Measurements from ENCODE around the gene CNTN6.

CNTN6 gene

GRCh38 chr3:1092771-1093170 is at the start of gene CNTN6:
Gene CNTN6 (plus strand): TSS chr3:1093024. CDS start chr3:1148009, 54,985 bp downstream.
- no peak for DNase-seq

- DNase-seq = no peak
These were observed 44.3 kb upstream of the CNTN6 start for GRCh38 chr3:1048558-1048957.

- DNase-seq = no peak
These were observed 37.0 kb upstream of the CNTN6 start for GRCh38 chr3:1055870-1056269.

DNA sequence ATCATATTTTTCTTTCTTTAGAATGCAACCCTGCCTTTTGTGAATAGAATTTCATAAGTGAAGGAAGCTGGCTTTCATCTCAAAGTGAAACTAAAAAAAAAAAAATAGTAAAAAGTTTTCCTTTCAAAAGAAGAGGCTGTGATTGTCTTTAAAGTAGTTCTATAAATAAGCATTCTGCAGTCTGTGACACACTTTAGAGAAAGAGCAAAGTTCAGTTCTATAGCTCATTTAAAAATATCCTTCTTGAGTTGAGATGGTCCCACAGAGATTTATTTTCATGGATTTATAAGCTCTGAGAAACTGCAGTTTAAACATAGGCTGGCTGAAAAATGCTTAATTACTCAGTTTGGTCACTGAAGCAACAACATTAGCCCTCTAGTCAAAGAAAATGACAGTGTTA is 36.1 kb upstream of the CNTN6 start:
- no peak for DNase-seq

DNA sequence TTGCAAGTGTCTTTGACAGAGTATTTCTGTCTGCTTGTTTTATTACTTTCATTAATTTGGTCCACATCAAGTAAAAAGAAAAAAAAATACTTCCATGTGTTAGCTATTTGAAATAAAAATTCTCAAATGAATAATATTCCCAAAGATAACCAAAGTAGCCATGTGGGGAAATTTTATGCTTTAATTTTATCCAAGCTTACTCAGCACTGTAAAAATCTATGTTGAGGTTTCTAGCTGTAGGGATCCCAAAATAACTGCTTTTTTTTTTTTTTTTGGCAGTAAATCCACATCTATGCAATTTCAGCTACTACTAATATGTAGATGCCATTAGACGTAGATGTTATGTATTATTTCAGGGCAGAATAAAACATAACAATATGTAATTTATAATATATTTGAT is 35.4 kb upstream of the CNTN6 start:
- no peak for DNase-seq

DNA sequence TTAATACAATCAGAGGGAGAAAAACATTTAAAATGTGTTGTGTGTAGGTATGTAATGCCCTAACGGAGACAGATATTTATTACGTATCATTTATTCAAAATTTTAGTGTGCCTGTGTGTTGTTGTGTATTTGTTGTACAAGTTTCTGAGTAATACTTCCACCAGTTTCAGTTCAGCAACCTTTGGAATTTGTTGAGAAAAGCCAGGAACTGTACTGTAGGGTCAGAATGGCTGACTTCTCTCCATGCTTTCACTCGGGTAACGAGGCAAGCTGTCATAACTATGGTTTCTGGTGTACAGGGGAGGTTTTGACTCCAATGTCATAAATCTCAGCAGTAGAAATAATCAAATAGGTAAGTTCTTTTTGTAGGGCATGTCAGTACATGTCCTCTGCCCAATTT is 23.8 kb upstream of the CNTN6 start:
- no peak for DNase-seq

DNA sequence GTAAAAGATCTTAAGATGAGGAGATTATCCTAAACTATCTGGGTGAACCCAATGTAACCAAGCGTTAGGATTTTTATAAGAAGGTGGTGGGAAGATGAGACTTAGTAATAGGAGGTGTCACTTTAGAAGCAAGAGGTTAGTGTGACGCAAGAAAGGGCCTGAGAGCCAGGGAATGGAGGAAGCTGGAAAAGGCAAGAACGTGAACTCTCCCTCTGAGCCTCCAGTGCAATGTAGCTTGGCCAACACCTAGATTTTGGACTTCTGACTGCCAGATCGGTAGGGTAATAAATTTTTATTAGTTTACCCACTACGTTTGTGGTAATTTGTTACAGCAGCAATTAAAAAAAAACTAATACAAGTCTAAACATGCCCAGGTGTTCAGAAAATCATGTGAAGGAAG is 20.8 kb upstream of the CNTN6 start:
- no peak for DNase-seq

GRCh38 chr3:1079662-1080061 is 13.2 kb upstream of the CNTN6 start:
- no peak for DNase-seq

- DNase-seq = no peak
These were observed 10.7 kb upstream of the CNTN6 start for GRCh38 chr3:1082108-1082507.

GRCh38 chr3:1087066-1087560 is 5.7 kb upstream of the CNTN6 start:
- DNase-seq = no peak

GRCh38 chr3:1088503-1088902 is 4.3 kb upstream of the CNTN6 start:
- no peak for DNase-seq

DNA sequence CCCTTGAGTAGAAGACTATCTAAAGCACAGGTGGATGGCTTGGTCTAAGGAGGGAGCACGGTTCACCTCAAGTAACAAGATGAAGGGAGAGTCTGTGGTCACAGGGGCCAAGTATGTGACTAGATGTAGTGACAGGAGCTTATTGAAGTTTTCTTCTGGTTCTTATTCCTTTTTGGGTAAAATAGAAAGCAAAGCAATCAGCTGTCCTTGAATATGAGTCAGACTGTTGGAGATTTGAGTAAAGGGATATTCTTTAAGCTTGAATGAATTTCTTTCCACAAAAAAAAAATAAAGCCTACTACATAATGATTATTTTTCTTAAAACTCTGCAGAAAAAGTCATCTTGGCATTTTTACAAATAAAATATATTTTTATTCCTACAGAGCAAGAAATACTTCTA is 1.5 kb upstream of the CNTN6 start:
- DNase-seq = no peak

GRCh38 chr3:1092061-1092460 is 763 bp upstream of the CNTN6 start:
- DNase-seq = no peak

GRCh38 chr3:1093217-1093616 is 393 bp downstream of the CNTN6 start:
- DNase-seq = no peak

DNA sequence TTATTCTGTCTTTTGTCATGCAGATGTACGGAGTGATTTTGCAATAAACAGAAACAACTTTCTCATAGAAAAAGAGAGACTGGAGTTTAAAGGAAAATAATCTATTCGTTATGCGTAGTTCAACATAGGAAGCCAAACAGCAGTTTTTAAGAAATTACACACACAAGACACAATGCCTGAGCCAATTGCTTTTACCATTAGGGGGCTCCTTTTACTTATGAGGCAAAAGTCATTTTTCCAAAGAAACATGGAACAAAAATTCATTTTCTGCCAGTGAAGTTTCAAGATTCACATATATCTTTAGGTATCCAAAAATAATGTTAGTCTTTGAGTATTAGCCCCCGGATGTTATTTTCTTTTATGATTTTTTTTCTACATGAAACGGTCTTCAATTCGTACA is 10.7 kb downstream of the CNTN6 start:
- DNase-seq = no peak

DNA sequence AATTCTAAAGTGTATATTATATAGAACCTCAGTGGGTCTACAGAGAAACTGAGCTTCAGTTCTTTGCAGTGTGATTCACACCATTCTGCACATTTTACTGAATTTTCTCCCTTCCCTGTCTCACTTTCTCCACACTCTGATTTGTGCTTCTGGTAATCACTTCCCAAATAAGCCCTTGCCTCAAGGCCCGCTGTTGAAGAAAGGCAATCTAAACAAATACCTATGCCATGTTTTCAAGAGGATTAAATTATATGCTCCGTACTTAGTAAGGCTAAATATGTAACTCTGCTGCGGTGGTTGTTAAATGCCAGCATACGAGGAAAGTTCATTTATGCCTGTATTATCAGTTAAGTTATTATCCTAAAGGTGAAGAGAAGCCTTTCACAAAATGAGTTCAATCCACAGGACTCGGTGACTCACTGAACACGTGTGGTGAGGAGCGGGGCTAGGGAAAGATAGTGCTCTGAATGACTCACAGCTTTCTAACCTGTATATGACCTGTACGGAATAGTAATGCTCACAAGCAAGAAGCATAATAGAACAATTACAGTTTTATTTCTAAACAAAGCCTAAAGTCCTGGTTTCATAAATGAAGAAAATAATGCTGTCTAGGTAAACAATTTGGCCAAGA is 25.1 kb downstream of the CNTN6 start:
- DNase-seq = no peak

GRCh38 chr3:1131166-1131565 is 38.3 kb downstream of the CNTN6 start:
- DNase-seq = no peak

GRCh38 chr3:1135194-1135593 is 42.4 kb downstream of the CNTN6 start:
- no peak for DNase-seq

DNA sequence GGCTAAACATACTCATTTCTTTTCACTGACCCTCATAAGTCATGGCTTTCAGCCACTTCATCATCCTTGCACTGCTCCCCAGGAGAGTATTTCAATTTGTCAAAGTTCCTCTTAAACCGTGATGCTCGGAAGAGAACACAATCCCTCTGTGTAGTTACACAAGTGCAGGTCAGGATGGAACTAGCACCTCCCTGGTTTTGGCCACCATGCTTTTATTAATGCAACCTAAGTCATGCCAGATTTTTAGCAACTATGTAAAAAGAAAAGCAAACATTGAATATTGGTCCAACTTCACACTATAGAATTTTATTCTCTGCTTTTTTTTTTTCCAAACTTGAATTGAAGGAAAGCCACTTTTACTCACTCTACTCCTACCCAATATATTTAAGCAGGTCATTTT is 45.2 kb downstream of the CNTN6 start:
- DNase-seq = no peak

GRCh38 chr3:1139071-1139470 is 46.2 kb downstream of the CNTN6 start:
- DNase-seq = no peak

DNA sequence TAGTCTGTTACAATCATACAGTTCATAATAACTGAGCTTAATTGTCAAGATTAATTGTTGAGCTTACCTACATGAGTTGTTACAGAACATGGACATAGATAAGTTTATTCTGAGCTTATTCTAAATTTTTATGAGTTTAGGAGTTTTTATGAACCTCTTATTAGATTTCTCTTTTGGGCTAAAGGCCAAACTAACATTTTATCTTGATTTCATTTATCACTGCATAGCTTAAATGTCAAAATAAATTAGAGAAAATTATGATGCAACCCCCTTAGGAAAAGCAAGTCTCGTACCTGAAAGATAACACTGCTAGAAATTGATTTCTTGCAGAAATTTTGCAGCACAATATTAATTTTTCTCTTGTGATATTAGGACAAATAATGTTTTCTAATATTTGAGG is 54.5 kb downstream of the CNTN6 start:
- DNase-seq = no peak

- no peak for DNase-seq
These were observed 55.0 kb downstream of the CNTN6 start for GRCh38 chr3:1147819-1148218.

DNA sequence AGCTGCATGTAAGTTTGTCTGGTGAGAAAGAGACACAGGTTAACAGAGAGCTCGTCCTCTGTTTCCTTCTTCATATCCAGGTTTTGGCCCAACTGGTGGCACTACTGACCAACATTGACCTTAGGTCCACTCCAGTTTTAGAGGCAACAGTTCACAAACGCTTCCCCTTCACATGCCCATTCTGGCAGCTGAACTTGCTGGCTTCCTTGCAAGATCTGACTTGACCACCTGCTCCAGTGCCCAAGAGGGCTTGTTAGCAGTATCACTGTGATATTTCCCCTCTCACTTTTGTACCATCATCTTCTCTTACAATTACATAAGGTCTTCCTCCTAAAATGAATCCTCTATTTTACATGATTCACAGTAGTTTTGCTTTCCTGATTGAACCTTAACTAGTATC is 71.3 kb downstream of the CNTN6 start:
- no peak for DNase-seq

DNA sequence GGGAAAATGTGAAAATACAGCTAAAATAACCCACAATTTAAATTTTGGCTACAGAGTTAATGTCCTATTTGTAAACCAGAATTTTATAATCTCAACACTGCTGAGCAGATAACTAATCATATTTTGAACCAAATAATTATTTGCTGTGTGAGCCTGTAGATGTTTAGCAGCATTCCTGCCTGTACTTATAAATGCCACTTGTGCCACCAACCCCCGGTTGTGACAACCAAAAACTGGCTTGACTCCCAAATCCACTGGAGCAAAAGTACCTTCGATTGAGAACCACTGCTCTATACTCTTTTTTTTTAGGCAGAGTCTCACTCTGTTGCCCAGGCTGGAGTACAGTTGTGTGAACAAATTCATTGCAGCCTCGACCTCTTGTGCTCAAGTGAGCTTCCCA is 78.5 kb downstream of the CNTN6 start:
- DNase-seq = no peak

- no peak for DNase-seq
These were observed 79.8 kb downstream of the CNTN6 start for GRCh38 chr3:1172644-1173043.

DNA sequence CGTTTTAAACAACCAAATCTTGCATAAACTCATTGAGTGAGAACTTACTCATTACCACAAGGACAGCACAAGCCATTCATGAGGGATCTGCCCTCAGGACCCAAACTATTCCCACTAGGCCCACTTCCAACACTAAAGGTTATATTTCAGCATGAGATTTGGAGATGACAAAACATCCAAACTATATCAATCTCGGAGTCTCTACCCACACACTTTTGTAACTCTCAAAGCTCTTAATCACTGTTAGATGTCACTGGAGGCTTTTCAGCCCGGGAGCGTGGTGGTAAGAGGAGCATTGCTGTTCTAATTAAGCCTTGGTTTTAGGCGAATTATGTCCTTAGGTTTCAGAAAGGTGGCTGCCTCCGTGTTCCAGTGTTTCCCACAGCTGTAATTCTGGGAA is 86.3 kb downstream of the CNTN6 start:
- no peak for DNase-seq
